Measurements from ENCODE around the gene ARCN1. TPM values are rescaled to one million over a fixed set of nuclear protein-coding genes. Genes with fewer than 3 reads are reported as not detected.
A peak's percentile ranks its signal among the peaks of the same experiment; 100 is the strongest.
"Not testable (repeated sequence)": the region's sequence is repeated elsewhere in the genome, so short reads cannot be mapped to it uniquely, and the experiment has no call there.

ARCN1 gene
- total RNA-seq, 5 donors from 2014 or later (not counting 1 experiment from before 2014, with no cell fraction given), result 80.6 to 117 (median 111) TPM

GRCh38 chr11:118597556-118597955 lies 25.3 kb downstream of the ARCN1 start:
- CTCF ChIA-PET, result interaction anchor here in 1 of 2 donors (0.7 kb wide), 2 partner anchors 34 to 756 kb away, joined by 3 to 4 read pairs; no protein-coding TSS in a partner anchor
- H3K4me3 ChIP-seq (ENCODE audit: control insufficient read depth in 1 of 2, extremely low read depth in 1 of 2, low read length in 1 of 2), result no peak overlapping the region
- H3K27ac ChIP-seq (ENCODE audit: low read length), result no peak overlapping the region
- ATAC-seq (replicated peaks in 1 of 4) (no peak), DNase-seq (no peak)
- no peaks in the 10 kb centered on the region for H3K27me3 ChIP-seq (replicated peaks in 1 of 2; ENCODE audit: control insufficient read depth in 2 of 2, extremely low read depth in 1 of 2, insufficient read depth in 2 of 2, low read length in 1 of 2)
- POLR2A ChIA-PET, result interaction anchor here (0.6 to 1.1 kb wide), 2 partner anchors 11 to 14 kb away, joined by 3 read pairs; no protein-coding TSS in a partner anchor
- Mint-ChIP-seq H3K27ac (peak overlapping the region in 1 of 2 donors; percentile 37), H3K9me3 (no peaks in the 10 kb centered on the region), H3K36me3 (peaks cover 55% of the 10 kb centered on the region), H3K4me1 (peaks cover 16 to 22% (median 20%) of the 10 kb centered on the region in 3 donors), H3K27me3 (no peaks in the 10 kb centered on the region), H3K4me3 (no peak overlapping the region)
- peaks cover 9 to 76% of the 10 kb centered on the region in 2 donors for H3K36me3 ChIP-seq (ENCODE audit: control insufficient read depth in 2 of 2, extremely low read depth in 1 of 2, insufficient read depth in 1 of 2, low read length in 1 of 2)
- H3K9me3 ChIP-seq, result no peaks in the 10 kb centered on the region
- H3K4me1 ChIP-seq (ENCODE audit: control insufficient read depth in 1 of 2, extremely low read depth in 1 of 2, insufficient read depth in 2 of 2, low read length in 2 of 2), result peaks cover 0 to 4% of the 10 kb centered on the region in 2 experiments
- WGBS (ENCODE audit: insufficient coverage), result 98% methylated on average over 8 of the region's 9 CpGs

DNA sequence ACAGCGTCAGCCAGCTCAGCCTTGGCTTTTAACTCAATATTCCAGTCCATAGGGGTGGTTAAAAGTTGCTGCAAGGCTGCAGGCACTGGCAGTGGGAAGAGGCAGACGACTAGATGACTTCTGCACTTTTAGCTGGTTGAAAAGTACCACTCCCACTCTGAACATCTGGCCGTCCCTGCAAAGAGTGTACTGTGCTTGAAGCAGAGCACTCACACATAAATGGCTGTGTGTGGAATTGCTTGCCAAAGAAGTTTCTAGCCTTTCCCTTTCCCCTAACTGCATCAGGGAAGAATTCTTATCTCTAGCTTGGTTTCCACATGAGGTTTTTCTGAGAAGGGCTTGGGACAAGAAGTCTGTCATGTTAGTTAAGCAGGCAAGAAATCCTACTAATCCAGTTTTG lies 30.1 kb downstream of the ARCN1 start:
- ChIA-PET POLR2A (no interaction called here), CTCF (interaction anchor here in 1 of 2 donors (0.6 kb wide), 1 partner anchor 245 kb away, joined by 3 read pairs; no protein-coding TSS in a partner anchor)
- no peak overlapping the region for H3K27ac Mint-ChIP-seq
- H3K4me3 ChIP-seq (ENCODE audit: control insufficient read depth in 1 of 2, extremely low read depth in 1 of 2, low read length in 1 of 2), result no peak overlapping the region
- H3K9me3 Mint-ChIP-seq, result no peaks in the 10 kb centered on the region
- H3K4me3 Mint-ChIP-seq, result no peak overlapping the region
- WGBS (ENCODE audit: insufficient coverage), result no CpG with 5 or more reads among the region's 3 CpGs
- H3K27me3 ChIP-seq (replicated peaks in 1 of 2; ENCODE audit: control insufficient read depth in 2 of 2, extremely low read depth in 1 of 2, insufficient read depth in 2 of 2, low read length in 1 of 2), result no peaks in the 10 kb centered on the region
- DNase-seq (no peak), ATAC-seq (replicated peaks in 1 of 4) (no peak)
- no peak overlapping the region for H3K27ac ChIP-seq (ENCODE audit: low read length)
- H3K36me3 ChIP-seq (ENCODE audit: control insufficient read depth in 2 of 2, extremely low read depth in 1 of 2, insufficient read depth in 1 of 2, low read length in 1 of 2), result peaks cover 0 to 40% of the 10 kb centered on the region in 2 donors
- peaks cover 2 to 7% (median 4%) of the 10 kb centered on the region in 3 donors for H3K4me1 Mint-ChIP-seq
- no peaks in the 10 kb centered on the region for H3K27me3 Mint-ChIP-seq
- peaks cover 31% of the 10 kb centered on the region for H3K36me3 Mint-ChIP-seq
- no peaks in the 10 kb centered on the region for H3K9me3 ChIP-seq
- H3K4me1 ChIP-seq (ENCODE audit: control insufficient read depth in 1 of 2, extremely low read depth in 1 of 2, insufficient read depth in 2 of 2, low read length in 2 of 2), result no peaks in the 10 kb centered on the region

GRCh38 chr11:118603709-118604108 lies 31.5 kb downstream of the ARCN1 start:
- not testable (repeated sequence) for H3K27ac Mint-ChIP-seq
- CTCF ChIA-PET, result interaction anchor here (0.6 to 1.1 kb wide), 3 partner anchors 9 to 19 kb away, joined by 3 to 6 read pairs (median 3); no protein-coding TSS in a partner anchor

DNA sequence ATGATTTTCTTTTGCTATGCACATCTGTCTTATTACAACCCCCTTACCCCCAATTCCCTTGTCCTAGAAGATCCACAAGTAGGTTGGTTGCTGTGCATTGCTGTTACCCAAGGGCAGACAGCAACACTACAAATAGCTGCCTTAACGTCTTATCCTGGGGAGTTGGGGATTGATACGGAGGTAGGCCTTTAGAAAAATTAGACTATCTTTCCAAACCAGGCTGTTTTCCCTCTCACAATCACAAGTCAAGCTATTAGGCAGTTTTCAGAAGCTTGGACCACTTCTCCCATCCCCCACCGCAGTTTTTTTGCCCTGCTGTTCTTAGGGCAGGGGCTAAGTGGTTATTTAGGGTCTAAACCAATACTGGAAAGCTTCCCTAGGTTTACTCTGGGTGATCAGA lies 32.4 kb downstream of the ARCN1 start:
- H3K36me3 ChIP-seq (ENCODE audit: control insufficient read depth in 2 of 2, extremely low read depth in 1 of 2, insufficient read depth in 1 of 2, low read length in 1 of 2), result peaks cover 0 to 23% of the 10 kb centered on the region in 2 donors
- ChIA-PET CTCF (interaction anchor here in 1 of 2 donors (0.8 kb wide), 1 partner anchor 13 kb away, joined by 3 read pairs; no protein-coding TSS in a partner anchor), POLR2A (interaction anchor here (0.5 to 0.6 kb wide), 2 partner anchors 185 to 734 kb away, joined by 10 to 11 read pairs; no protein-coding TSS in a partner anchor)
- no peak overlapping the region for H3K27ac ChIP-seq (ENCODE audit: low read length)
- Mint-ChIP-seq H3K4me1 (peaks cover 12 to 19% (median 15%) of the 10 kb centered on the region in 3 donors), H3K9me3 (no peaks in the 10 kb centered on the region), H3K27me3 (peaks cover 0 to 10% of the 10 kb centered on the region in 2 donors), H3K36me3 (peaks cover 24% of the 10 kb centered on the region), H3K27ac (peak overlapping the region in 1 of 2 donors; percentile 22), H3K4me3 (no peak overlapping the region)
- no peak for DNase-seq
- peaks cover 0 to 11% of the 10 kb centered on the region in 2 experiments for H3K27me3 ChIP-seq (replicated peaks in 1 of 2; ENCODE audit: control insufficient read depth in 2 of 2, extremely low read depth in 1 of 2, insufficient read depth in 2 of 2, low read length in 1 of 2)
- WGBS (ENCODE audit: insufficient coverage), result no CpG with 5 or more reads among the region's 3 CpGs
- no peaks in the 10 kb centered on the region for H3K9me3 ChIP-seq
- no peak for ATAC-seq (replicated peaks in 1 of 4)
- peaks cover 12 to 22% of the 10 kb centered on the region in 2 experiments for H3K4me1 ChIP-seq (ENCODE audit: control insufficient read depth in 1 of 2, extremely low read depth in 1 of 2, insufficient read depth in 2 of 2, low read length in 2 of 2)
- no peak overlapping the region for H3K4me3 ChIP-seq (ENCODE audit: control insufficient read depth in 1 of 2, extremely low read depth in 1 of 2, low read length in 1 of 2)

More at GRCh38 chr11:118603709-118604108, 31.5 kb downstream of the ARCN1 start:
- not testable (repeated sequence) for H3K4me3 Mint-ChIP-seq; H3K4me1 Mint-ChIP-seq; H3K9me3 Mint-ChIP-seq; H3K27ac ChIP-seq (ENCODE audit: low read length); H3K4me3 ChIP-seq (ENCODE audit: control insufficient read depth in 1 of 2, extremely low read depth in 1 of 2, low read length in 1 of 2); ATAC-seq (replicated peaks in 1 of 4); H3K27me3 ChIP-seq (replicated peaks in 1 of 2; ENCODE audit: control insufficient read depth in 2 of 2, extremely low read depth in 1 of 2, insufficient read depth in 2 of 2, low read length in 1 of 2); H3K27me3 Mint-ChIP-seq; DNase-seq; H3K9me3 ChIP-seq
- POLR2A ChIA-PET, result interaction anchor here in 1 of 2 donors (0.7 kb wide), 2 partner anchors 12 to 90 kb away, joined by 6 to 9 read pairs; no protein-coding TSS in a partner anchor
- H3K36me3 Mint-ChIP-seq, result peaks cover 25% of the 10 kb centered on the region
- no CpG with 5 or more reads among the region's 8 CpGs for WGBS (ENCODE audit: insufficient coverage)
- peaks cover 7 to 14% of the 10 kb centered on the region in 2 experiments for H3K4me1 ChIP-seq (ENCODE audit: control insufficient read depth in 1 of 2, extremely low read depth in 1 of 2, insufficient read depth in 2 of 2, low read length in 2 of 2)
- H3K36me3 ChIP-seq (ENCODE audit: control insufficient read depth in 2 of 2, extremely low read depth in 1 of 2, insufficient read depth in 1 of 2, low read length in 1 of 2), result peaks cover 0 to 29% of the 10 kb centered on the region in 2 donors

GRCh38 chr11:118605116-118605867 lies 33.1 kb downstream of the ARCN1 start:
- ATAC-seq (replicated peaks in 1 of 4) (no peak), DNase-seq (no peak)
- Histone ChIP-seq H3K27ac (ENCODE audit: low read length) (no peak overlapping the region), H3K36me3 (ENCODE audit: control insufficient read depth in 2 of 2, extremely low read depth in 1 of 2, insufficient read depth in 1 of 2, low read length in 1 of 2) (peaks cover 0 to 18% of the 10 kb centered on the region in 2 donors), H3K9me3 (no peaks in the 10 kb centered on the region), H3K27me3 (replicated peaks in 1 of 2; ENCODE audit: control insufficient read depth in 2 of 2, extremely low read depth in 1 of 2, insufficient read depth in 2 of 2, low read length in 1 of 2) (peaks cover 0 to 18% of the 10 kb centered on the region in 2 experiments), H3K4me3 (ENCODE audit: control insufficient read depth in 1 of 2, extremely low read depth in 1 of 2, low read length in 1 of 2) (no peak overlapping the region), H3K4me1 (ENCODE audit: control insufficient read depth in 1 of 2, extremely low read depth in 1 of 2, insufficient read depth in 2 of 2, low read length in 2 of 2) (peaks cover 12 to 29% of the 10 kb centered on the region in 2 experiments)
- whole genome bisulfite sequencing (ENCODE audit: insufficient coverage), result 92% methylated on average over 6 of the region's 10 CpGs
- H3K27me3 Mint-ChIP-seq, result peaks cover 0 to 10% of the 10 kb centered on the region in 2 donors
- peak overlapping the region in 1 of 2 donors; percentile 22 for H3K27ac Mint-ChIP-seq
- H3K4me1 Mint-ChIP-seq, result peaks cover 16 to 25% (median 20%) of the 10 kb centered on the region in 3 donors
- POLR2A ChIA-PET, result no interaction called here
- no peaks in the 10 kb centered on the region for H3K9me3 Mint-ChIP-seq
- H3K4me3 Mint-ChIP-seq, result no peak overlapping the region
- H3K36me3 Mint-ChIP-seq, result peaks cover 17% of the 10 kb centered on the region
- CTCF ChIA-PET, result interaction anchor here (0.5 to 1.4 kb wide), 2 partner anchors 10 to 75 kb away, joined by 4 to 8 read pairs; no protein-coding TSS in a partner anchor

DNA sequence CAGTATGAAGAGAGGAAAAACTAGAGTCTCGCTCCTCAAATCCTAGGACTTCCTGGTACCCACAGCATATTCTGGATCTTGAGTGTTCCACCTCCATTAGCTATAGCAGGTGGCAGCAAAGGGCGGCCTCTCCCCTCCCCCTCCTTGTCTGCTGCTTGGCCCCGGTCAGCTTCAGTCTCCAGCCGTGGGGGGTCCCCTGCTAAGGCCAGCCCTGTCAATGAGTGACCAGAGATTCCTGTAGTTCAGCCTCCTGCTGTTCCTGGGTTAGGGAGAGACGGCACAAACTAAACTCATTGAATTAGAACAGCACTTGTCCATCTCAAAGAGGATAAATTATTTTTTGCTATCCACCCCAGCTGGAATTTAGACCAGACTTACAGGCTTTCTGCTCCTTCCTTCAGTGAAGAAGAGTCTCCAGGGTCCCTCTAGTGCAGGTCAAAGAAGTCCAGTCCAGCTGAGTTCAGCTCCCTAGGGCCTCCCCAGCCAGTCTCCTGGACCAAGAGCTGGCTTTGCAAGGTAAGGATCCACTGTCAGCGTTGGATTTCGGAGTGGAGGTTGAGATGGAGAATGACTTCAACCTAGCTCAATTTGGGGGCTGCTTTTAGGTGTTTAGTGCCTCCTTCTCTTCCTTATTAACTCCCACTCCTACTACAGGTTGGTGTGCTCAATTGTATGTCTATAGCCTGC lies 34.1 kb downstream of the ARCN1 start:
- Histone ChIP-seq H3K4me1 (ENCODE audit: control insufficient read depth in 1 of 2, extremely low read depth in 1 of 2, insufficient read depth in 2 of 2, low read length in 2 of 2) (peaks cover 13 to 39% of the 10 kb centered on the region in 2 experiments), H3K36me3 (ENCODE audit: control insufficient read depth in 2 of 2, extremely low read depth in 1 of 2, insufficient read depth in 1 of 2, low read length in 1 of 2) (peaks cover 0 to 9% of the 10 kb centered on the region in 2 donors), H3K4me3 (ENCODE audit: control insufficient read depth in 1 of 2, extremely low read depth in 1 of 2, low read length in 1 of 2) (no peak overlapping the region), H3K9me3 (no peaks in the 10 kb centered on the region), H3K27me3 (replicated peaks in 1 of 2; ENCODE audit: control insufficient read depth in 2 of 2, extremely low read depth in 1 of 2, insufficient read depth in 2 of 2, low read length in 1 of 2) (peaks cover 2 to 21% of the 10 kb centered on the region in 2 experiments), H3K27ac (ENCODE audit: low read length) (no peak overlapping the region)
- DNase-seq (no peak), ATAC-seq (replicated peaks in 1 of 4) (no peak)
- H3K27ac Mint-ChIP-seq, result peak overlapping the region in 1 of 2 donors; percentile 74
- H3K4me1 Mint-ChIP-seq, result peaks cover 19 to 29% (median 24%) of the 10 kb centered on the region in 3 donors
- H3K27me3 Mint-ChIP-seq, result peaks cover 0 to 13% of the 10 kb centered on the region in 2 donors
- POLR2A ChIA-PET, result no interaction called here
- CTCF ChIA-PET, result interaction anchor here (0.6 to 4.1 kb wide), 6 partner anchors 11 to 337 kb away, joined by 3 to 31 read pairs (median 4); no protein-coding TSS in a partner anchor
- peaks cover 13% of the 10 kb centered on the region for H3K36me3 Mint-ChIP-seq
- H3K9me3 Mint-ChIP-seq, result no peaks in the 10 kb centered on the region
- 85% methylated on average over 4 of the region's 7 CpGs for WGBS (ENCODE audit: insufficient coverage)
- H3K4me3 Mint-ChIP-seq, result peak overlapping the region; percentile 55 to 84 (median 58)
